ENCODE data around the gene COL9A2. TPM values are rescaled to one million over a fixed set of nuclear protein-coding genes. Genes with fewer than 3 reads are reported as not detected.
"Not testable (repeated sequence)": the region's sequence is repeated elsewhere in the genome, so short reads cannot be mapped to it uniquely, and the experiment has no call there.

Gene COL9A2
- total RNA-seq, 4 donors from 2014 or later = 3.3 to 5.4 (median 3.6) TPM

DNA sequence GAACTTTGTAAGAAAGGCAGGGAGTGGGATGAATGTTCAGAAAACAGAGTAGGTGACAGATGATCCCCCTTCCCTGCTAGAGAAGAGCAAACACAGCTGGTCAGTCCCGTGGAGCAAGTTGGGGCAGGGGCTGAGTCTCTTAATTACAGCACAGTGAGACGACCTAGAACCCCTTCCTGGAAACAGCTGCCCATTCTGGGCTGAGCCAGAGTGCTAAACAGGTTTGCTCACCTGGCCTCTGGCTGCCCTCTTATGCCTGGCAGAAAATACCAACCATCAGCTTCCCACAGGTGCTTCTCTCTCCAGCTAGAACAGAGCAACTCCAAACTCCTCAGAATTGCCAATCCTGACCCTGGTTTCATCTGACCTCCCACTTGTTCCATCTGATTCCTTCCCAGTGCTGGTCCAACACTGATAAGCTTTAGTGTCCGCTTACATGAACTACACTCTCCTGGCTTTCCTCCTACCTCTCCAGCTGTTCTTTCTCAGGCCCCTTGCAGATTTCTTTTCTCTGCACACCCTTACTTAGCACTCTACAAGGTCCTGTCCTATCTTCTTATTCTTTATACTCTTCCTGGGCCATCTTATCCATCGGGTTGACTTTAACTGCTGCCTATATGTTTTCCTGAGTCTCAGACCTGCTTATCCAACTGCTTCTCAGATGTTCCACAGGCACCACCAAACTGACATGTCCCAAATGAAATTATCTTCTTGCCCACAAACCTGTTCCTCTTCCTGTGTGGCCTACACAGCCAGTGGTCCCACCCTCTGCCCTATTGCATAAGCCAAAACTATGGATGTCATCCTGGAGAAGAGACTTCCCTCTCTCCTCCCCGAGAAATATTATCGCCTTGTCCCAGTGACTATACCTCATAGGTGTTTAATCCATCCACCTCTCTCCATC is 22.6 kb upstream of the COL9A2 start:
- Histone ChIP-seq H3K4me3 (no peak overlapping the region), H3K27me3 (peaks cover 4% of the 10 kb centered on the region)

GRCh38 chr1:40338745-40339419 is 21.8 kb upstream of the COL9A2 start:
- no peaks in the 10 kb centered on the region for H3K36me3 ChIP-seq
- peak in 1 of 2 donors; percentile 80 for DNase-seq (ENCODE audit: low spot score in 2 of 2)
- peaks cover 5% of the 10 kb centered on the region for H3K4me1 ChIP-seq
- H3K27me3 ChIP-seq = peaks cover 4% of the 10 kb centered on the region
- no peaks in the 10 kb centered on the region for H3K9me3 ChIP-seq
- 32% methylated on average over 21 of the region's 21 CpGs for WGBS
- H3K4me3 ChIP-seq = no peak overlapping the region
- H3K27ac ChIP-seq = no peak overlapping the region
- no peak for TF ChIP-seq POLR2A (IDR thresholded peaks at IDR 0.05)
- TF ChIP-seq, protein P1, sequence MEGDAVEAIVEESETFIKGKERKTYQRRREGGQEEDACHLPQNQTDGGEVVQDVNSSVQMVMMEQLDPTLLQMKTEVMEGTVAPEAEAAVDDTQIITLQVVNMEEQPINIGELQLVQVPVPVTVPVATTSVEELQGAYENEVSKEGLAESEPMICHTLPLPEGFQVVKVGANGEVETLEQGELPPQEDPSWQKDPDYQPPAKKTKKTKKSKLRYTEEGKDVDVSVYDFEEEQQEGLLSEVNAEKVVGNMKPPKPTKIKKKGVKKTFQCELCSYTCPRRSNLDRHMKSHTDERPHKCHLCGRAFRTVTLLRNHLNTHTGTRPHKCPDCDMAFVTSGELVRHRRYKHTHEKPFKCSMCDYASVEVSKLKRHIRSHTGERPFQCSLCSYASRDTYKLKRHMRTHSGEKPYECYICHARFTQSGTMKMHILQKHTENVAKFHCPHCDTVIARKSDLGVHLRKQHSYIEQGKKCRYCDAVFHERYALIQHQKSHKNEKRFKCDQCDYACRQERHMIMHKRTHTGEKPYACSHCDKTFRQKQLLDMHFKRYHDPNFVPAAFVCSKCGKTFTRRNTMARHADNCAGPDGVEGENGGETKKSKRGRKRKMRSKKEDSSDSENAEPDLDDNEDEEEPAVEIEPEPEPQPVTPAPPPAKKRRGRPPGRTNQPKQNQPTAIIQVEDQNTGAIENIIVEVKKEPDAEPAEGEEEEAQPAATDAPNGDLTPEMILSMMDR (IDR thresholded peaks at IDR 0.05) = peak; percentile 92 to 96

More for the DNA sequence above, 22.6 kb upstream of the COL9A2 start:
- Histone ChIP-seq H3K4me1 (peaks cover 5% of the 10 kb centered on the region), H3K27ac (peak overlapping the region; percentile 18), H3K36me3 (no peaks in the 10 kb centered on the region), H3K9me3 (no peaks in the 10 kb centered on the region)
- TF ChIP-seq POLR2AphosphoS5 (IDR thresholded peaks at IDR 0.05) (no peak), POLR2A (IDR thresholded peaks at IDR 0.05) (no peak), EP300 (IDR thresholded peaks at IDR 0.05) (no peak)
- TF ChIP-seq, protein P1 (IDR thresholded peaks at IDR 0.05) = no peak
- DNase-seq (ENCODE audit: low spot score in 2 of 2) = no peak
- 55% methylated on average over 6 of the region's 6 CpGs for WGBS

- H3K27ac ChIP-seq = no peak overlapping the region
- 82% methylated on average over 8 of the region's 8 CpGs for whole genome bisulfite sequencing
- no peaks in the 10 kb centered on the region for H3K9me3 ChIP-seq
- H3K36me3 ChIP-seq = no peaks in the 10 kb centered on the region
- TF ChIP-seq, protein P1 (IDR thresholded peaks at IDR 0.05) = no peak
- TF ChIP-seq POLR2AphosphoS5 (IDR thresholded peaks at IDR 0.05) = no peak
- DNase-seq (ENCODE audit: low spot score in 2 of 2) = no peak
- H3K4me1 ChIP-seq = peaks cover 5% of the 10 kb centered on the region
- H3K4me3 ChIP-seq = no peak overlapping the region
- H3K27me3 ChIP-seq = peaks cover 4% of the 10 kb centered on the region
Measured at GRCh38 chr1:40337443-40337842, 20.4 kb upstream of the COL9A2 start.

GRCh38 chr1:40332695-40333094 is 15.6 kb upstream of the COL9A2 start:
- no peaks in the 10 kb centered on the region for H3K27me3 ChIP-seq
- H3K36me3 ChIP-seq = no peaks in the 10 kb centered on the region
- H3K4me1 ChIP-seq = no peaks in the 10 kb centered on the region
- H3K4me3 ChIP-seq = no peak overlapping the region
- 94% methylated on average over 1 of the region's 1 CpG for WGBS
- TF ChIP-seq, protein P1 (IDR thresholded peaks at IDR 0.05) = no peak
- TF ChIP-seq POLR2A (IDR thresholded peaks at IDR 0.05) (no peak), POLR2AphosphoS5 (IDR thresholded peaks at IDR 0.05) (no peak), EP300 (IDR thresholded peaks at IDR 0.05) (no peak)
- no peaks in the 10 kb centered on the region for H3K9me3 ChIP-seq
- no peak for DNase-seq (ENCODE audit: low spot score in 2 of 2)
- no peak overlapping the region for H3K27ac ChIP-seq

- not testable (repeated sequence) for H3K9me3 ChIP-seq; H3K27me3 ChIP-seq; H3K4me3 ChIP-seq; H3K36me3 ChIP-seq; H3K27ac ChIP-seq; H3K4me1 ChIP-seq; DNase-seq (ENCODE audit: low spot score in 2 of 2)
- WGBS = 88% methylated on average over 1 of the region's 1 CpG
Measured at GRCh38 chr1:40331403-40331802, 14.3 kb upstream of the COL9A2 start.

All from suprapubic skin (tissue), 4 donors.